LNCAP (cell line): Measurements from ENCODE around the gene SHISAL1.

Experiments used
- CTCF ChIP-seq: fragments of 450-650 bp; IDR thresholded peaks from 2 replicates; pipeline ENCODE4 v1.5.1; 2017; ENCODE audit warnings: mild to moderate bottlenecking

SHISAL1 gene

GRCh38 chr22:44304354-44304753 is 8.4 kb downstream of the SHISAL1 start:
- TF ChIP-seq CTCF: no peak

GRCh38 chr22:44301039-44301438 is 11.7 kb downstream of the SHISAL1 start:
- TF ChIP-seq CTCF: no peak

- TF ChIP-seq CTCF: no peak
Measured at GRCh38 chr22:44299124-44299523, 13.6 kb downstream of the SHISAL1 start.

GRCh38 chr22:44298406-44299091 is 14.2 kb downstream of the SHISAL1 start:
- no peak for TF ChIP-seq CTCF

DNA sequence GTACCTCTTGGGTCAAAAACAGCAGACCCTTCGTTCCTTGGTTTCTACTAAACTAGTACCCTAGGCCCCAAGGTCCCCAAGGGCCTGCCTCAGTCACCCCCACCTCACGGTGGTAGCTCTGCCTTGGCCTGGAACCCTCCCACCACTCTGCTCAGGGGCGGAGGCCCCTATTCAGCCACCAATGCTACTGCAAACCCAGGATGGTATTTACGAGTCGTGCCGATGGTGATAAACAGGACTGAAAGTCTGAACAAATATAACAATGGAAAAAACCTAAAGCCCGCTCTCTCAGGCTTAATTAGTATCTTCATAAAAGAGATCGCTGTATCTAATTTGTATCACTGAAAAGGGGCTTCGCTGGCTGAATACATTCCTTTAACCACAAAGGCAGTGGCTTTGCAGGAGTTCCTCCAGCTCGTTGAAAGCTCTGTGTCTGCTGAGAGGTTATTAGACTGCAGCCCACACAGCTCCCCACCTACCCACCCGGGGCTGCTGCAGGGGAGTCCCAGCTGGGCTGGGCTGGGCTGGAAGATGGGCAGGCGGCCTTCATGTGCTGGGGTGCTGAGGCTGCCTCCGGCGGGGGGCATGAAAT is 15.2 kb downstream of the SHISAL1 start:
- TF ChIP-seq CTCF: no peak

- no peak for TF ChIP-seq CTCF
Measured at GRCh38 chr22:44295406-44295805, 17.3 kb downstream of the SHISAL1 start.

- no peak for TF ChIP-seq CTCF
Measured at GRCh38 chr22:44293876-44294275, 18.9 kb downstream of the SHISAL1 start.
